GM19240 (cell line): ENCODE results near the gene FAM180B.
"Not testable (repeated sequence)": the region's sequence is repeated elsewhere in the genome, so short reads cannot be mapped to it uniquely, and the experiment has no call there.

Experiments
- DNase-seq: peaks from one replicate; pipeline ENCODE4 v3.0.0; 2011; ENCODE audit warnings: low spot score; ENCODE audit not compliant: insufficient read length

FAM180B gene

DNA sequence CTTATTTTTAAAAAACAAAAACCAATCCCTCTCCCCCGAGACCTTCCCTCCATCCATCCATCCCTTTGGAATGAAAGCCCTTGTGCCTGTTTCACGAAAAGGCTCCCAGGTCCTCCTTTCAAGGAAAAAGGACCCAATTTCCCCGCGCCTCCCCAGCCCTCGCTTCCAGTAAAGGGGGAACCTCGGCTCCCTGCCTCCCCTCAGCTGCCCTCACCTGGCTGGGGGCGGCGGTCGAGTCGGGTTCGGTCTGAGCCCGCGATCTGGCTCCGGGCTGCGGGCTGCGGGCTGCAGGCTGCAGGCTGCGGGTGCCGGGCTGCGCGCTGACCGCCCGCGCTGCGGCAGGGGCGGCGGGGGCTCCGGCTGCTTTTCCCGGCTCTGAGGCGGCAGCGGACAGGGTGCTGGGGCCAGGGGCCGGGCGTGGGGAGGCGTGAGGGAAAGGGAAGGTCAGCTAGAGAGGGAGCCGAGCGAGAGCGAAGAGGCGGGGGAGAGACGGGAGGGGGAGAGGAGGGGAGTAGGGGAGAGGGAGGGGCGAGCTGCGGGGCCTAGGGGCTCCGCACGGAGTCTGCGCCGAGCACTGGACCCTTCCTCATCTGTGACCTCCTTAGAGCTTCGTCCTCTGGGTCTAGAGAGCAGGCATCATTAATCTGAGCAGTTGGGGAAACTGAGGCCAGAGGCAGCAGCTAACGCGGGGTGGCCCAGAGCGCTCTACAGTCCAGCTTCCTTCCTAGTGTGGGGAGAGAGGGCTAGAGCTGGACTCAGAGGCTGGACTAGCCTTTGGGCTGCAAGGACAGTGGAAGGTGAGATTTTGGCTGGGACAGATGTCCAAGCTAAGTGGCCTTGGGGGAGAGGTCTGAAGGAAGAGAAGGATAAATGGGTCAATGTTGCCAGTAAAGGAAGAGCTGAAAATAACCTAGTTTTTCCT, 7.7 kb downstream of the FAM180B start, which contains the start of gene C1QTNF4:
Gene C1QTNF4 (minus strand): TSS at position 478 of the 922 bp plus-strand sequence. CDS start 3,601 bp downstream, outside the sequence.
- no peak for DNase-seq

- DNase-seq, result no peak
These were observed 8.6 kb downstream of the FAM180B start for GRCh38 chr11:47595029-47595428.

GRCh38 chr11:47595967-47596366, 9.5 kb downstream of the FAM180B start:
- no peak for DNase-seq

DNA sequence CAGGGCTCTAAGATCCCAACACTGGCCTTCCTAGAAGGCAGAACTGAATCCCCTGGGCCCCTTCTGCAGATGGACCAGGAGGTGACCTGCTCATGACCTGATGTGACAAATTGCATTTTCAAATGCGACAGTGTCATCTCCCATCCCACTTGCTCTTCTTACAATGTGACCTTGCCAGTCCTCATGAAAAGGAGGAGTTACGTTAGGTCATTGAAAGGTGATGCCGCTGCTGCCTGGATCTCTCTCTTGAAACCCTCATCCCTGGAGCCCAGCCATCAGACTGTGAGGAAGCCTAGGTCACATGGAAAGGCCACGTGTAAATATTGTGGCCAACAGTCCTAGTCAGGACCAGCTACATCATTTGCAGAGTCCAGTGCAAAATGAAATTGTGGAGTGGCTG, 13.4 kb downstream of the FAM180B start:
- DNase-seq, result no peak

DNA sequence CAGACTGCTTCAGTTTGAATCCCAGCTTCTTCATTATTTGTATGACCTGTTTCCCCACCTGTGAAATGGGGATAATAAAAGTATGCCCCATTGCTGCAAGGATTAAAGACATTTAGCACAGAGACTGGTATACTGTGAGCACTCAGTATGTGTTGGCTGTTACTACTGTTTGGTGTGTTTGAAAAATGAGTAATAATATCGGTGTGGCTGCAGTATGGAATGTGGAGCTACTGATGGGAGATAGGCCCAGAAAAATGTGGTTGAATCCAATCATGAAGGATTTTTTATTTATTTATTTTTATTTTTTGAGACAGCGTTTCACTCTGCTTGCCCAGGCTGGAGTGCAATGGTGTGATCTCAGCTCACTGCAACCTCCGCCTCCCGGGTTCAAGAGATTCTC, 16.8 kb downstream of the FAM180B start:
- no peak for DNase-seq

DNA sequence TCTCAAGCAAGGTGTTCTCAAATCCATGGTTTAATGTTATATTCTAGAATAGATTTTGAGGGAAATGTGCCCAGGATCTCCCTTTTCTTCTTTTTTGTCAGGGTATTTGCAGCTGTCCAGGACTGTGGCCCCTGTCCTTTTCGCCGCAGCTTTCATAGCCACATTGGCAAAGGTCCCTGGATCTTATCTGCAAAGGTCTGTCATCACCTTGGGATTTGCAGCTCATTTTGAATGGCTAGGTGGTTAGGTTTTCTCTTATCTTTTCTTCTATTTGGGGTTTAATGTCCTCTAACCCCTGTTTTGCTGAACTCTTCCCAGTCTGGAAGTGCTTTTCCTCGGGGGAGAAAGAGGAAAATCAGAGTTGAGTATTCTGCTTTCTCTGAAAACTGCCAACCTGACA, 19.4 kb downstream of the FAM180B start:
- no peak for DNase-seq

GRCh38 chr11:47606731-47607130, 20.3 kb downstream of the FAM180B start:
- DNase-seq, result no peak

DNA sequence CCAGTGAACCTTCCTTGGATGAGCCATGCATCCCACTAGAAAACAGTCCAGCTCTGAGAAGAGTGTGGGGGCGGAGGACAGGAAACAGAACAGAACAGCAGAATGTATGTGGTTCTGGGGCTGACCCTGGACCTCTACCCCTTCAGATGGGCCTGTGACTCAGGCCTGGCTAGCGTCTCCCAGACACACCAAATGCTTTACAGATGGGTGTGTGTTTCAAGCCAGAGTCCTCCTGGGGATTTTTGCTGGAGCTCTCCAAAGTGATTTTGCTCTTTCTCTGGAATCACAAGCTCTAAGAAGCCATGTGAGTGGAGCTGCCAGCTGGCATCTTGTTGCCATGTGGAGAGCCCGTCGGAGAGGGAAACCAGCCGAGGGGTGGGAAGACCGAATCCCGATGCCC, 20.9 kb downstream of the FAM180B start:
- no peak for DNase-seq

GRCh38 chr11:47609675-47610074, 23.2 kb downstream of the FAM180B start:
- no peak for DNase-seq

GRCh38 chr11:47611348-47611794, 24.9 kb downstream of the FAM180B start:
- DNase-seq, result no peak

DNA sequence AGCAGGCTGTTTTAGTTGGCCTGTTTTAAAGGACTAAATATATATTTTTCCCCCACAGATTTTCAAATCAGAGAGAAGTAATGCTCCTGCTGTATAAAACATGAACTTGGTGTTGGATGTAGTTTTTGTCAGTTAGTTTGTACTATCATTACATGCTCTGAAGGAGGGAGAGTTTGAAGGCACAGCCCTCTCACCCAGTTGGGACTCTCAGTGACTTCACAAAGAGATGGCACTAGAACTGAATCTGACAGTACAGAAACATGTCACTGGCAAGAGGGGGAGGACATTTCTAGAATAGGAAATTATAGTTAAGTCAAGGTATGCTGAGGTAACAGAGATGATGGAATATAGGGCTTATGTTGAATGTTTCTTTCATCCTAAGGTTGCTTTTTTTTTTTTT, 28.8 kb downstream of the FAM180B start:
- no peak for DNase-seq

DNA sequence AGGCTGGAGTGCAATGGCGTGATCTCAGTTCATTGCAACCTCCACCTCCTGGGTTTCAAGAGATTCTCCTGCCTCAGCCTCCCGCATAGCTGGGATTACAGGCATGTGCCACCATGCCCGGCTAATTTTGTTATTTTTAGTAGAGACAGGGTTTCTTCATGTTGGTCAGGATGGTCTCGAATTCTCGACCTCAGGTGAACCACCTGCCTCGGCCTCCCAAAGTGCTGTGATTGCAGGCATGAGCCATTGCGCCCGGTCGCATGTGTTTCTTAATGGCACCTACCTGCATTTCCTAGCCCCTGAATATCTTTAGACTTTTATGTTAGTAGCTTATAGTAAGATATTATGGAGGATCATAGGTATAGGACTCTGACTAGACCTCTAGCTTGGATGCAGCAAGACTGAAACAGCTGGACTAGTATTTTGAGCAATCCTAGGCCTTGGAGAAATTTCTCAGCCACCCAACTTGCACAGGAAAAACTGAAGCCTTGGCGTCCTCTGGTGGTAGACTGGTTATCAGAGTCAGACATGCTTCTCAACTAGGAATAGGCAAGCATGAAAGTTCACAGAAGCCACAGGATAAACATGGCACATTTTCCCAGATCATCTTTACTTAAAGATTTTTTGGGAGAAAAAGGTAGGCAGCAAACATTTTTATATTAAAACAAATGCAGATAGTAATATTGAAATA, 30.4 kb downstream of the FAM180B start:
- no peak for DNase-seq

DNA sequence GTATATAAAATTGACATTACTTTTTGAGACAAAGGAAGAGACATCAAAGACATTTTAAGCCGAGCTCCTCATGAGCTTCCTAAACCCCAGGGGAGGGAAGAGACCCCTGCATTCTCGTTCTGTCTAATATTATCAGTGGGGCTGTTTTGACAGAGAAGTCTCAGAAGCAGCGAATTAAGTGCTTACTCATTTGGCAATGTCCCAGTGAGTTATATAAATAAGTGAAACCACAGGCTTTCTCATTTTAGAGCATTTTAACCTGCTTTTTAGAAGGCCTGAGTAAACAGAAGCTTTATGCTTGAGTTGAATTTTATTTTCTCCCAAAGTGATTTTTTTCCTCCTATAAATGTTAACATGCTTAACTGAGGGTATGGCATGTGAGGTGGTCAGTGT, 30.9 kb downstream of the FAM180B start:
- no peak for DNase-seq

DNA sequence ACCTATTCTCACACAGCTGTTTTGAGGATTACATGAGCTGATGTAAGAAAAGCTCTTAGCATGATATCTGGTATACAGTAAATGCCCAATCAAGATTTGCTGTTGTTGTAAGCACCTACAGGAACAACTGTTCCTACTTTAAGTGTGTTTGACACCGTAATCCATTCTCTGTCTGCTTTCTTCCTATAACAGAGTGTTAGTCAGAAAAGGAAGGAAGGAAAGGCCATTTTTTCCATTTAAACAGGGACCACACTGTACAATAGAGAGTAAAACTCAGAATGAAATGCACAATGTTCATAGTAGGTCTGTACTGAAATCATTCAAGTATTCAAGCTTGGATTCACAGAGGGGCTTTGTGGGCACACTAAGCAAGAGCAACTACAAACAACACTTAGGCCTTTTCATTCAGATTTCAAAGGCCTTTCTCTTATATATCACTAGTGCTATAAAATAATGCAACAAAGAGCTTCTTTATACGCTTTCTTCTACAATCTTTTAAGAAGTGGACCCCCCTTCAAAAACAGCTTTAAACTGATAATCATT, 34.4 kb downstream of the FAM180B start:
- DNase-seq, result no peak

- DNase-seq, result no peak
These were observed 39.8 kb downstream of the FAM180B start for GRCh38 chr11:47626234-47626633.

GRCh38 chr11:47628026-47628425, 41.5 kb downstream of the FAM180B start:
- no peak for DNase-seq

DNA sequence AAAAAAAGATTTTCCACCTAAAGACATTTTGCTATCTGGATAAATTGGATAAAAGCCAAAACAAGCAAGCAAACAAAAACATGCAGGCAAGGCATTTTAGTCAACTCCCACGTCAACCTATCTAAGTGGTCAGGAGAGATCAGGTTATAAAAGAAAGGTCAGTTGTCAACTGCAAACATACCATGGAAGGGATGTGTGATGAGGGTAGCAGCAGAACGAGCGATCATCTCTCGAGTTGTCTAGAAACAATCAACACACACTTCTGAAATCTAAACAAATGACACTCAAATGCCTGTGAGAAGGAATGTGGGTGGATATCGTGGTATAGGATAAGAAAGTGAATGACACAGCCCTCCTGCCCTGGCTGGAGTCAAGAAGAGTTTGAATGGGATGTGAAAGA, 45.0 kb downstream of the FAM180B start:
- no peak for DNase-seq

DNA sequence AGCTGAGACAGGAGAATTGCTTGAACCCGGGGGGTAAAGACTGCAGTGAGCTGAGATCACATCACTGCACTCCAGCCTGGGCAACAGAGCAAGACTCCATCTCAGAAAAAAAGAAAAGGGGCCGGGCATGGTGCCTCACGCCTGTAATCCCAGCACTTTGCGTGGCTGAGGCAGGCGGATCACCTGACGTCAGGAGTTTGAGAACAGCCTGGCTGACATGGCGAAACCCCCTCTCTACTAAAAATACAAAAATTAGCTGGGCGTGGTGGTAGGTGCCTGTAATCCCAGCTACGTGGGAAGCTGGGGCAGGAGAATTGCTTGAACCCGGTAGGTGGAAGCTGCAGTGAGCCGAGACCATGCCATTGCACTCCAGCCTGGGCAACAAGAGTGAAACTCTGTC, 49.9 kb downstream of the FAM180B start:
- DNase-seq, result not testable (repeated sequence)
